IMR-90 (cell line): ENCODE data around the gene DIAPH2. TPM values are rescaled to one million over a fixed set of nuclear protein-coding genes. Genes with fewer than 3 reads are reported as not detected.

Experiments
- ATAC-seq: fragments of 200-7000 bp; cut with Tn5 transposase; 2 replicates; pipeline ENCODE4 v1.9.1; 2020; ENCODE audit warnings: low read depth, mild to moderate bottlenecking, moderate library complexity
- BruUV-seq: library from RNA; stranded (reverse); fragments of 400-500 nt; replicated peaks from 2 replicates; lab custom pipeline; 2021; lab: Mats Ljungman, UMichigan
- CTCF ChIA-PET: fragments of 300-600 bp; formaldehyde crosslinking; extraction: SDS; loops from one replicate; lab custom pipeline; 2021; ENCODE audit warnings: antibody characterized with exemption; lab: Yijun Ruan, JAX
- POLR2A ChIA-PET: fragments of 300-600 bp; sonication (Branson Sonifier 250); formaldehyde crosslinking; loops from one replicate; lab custom pipeline; 2022; ENCODE audit warnings: antibody characterized with exemption; ENCODE audit not compliant: unreplicated experiment; lab: Charles Lee
- DNase-seq: peaks from one replicate; pipeline ENCODE4 v3.0.0; 2013
- H2AFZ ChIP-seq: replicated peaks from 2 replicates; pipeline ENCODE3; 2013; ENCODE audit warnings: low read length, mild to moderate bottlenecking; ENCODE audit not compliant: poor library complexity
- H2AK5ac ChIP-seq: 2 replicates; pipeline ENCODE4 v1.6.1; 2013; ENCODE audit warnings: low read depth, low read length, inconsistent platforms
- H2AK9ac ChIP-seq: replicated peaks from 2 replicates; pipeline ENCODE3; 2013; ENCODE audit warnings: mild to moderate bottlenecking, low read depth, low read length, moderate library complexity; ENCODE audit not compliant: poor library complexity
- H2BK120ac ChIP-seq: 2 replicates; pipeline ENCODE4 v1.6.1; 2013; ENCODE audit warnings: low read depth, low read length, inconsistent platforms
- H2BK15ac ChIP-seq: 3 replicates; pipeline ENCODE4 v1.6.1; 2013; ENCODE audit warnings: low read depth, low read length, inconsistent platforms
- H2BK20ac ChIP-seq: 2 replicates; pipeline ENCODE4 v1.6.1; 2013; ENCODE audit warnings: low read depth, mild to moderate bottlenecking, inconsistent platforms, low read length, moderate library complexity
- H2BK5ac ChIP-seq: 2 replicates; pipeline ENCODE4 v1.6.1; 2013; ENCODE audit warnings: mild to moderate bottlenecking, low read depth, low read length, inconsistent platforms; ENCODE audit not compliant: poor library complexity, severe bottlenecking
- H3K14ac ChIP-seq: replicated peaks from 2 replicates; pipeline ENCODE4 v1.6.1; 2013; ENCODE audit warnings: low read depth, low read length, inconsistent platforms
- H3K18ac ChIP-seq: 2 replicates; pipeline ENCODE4 v1.6.1; 2013; ENCODE audit warnings: low read depth, low read length, control low read depth
- H3K23ac ChIP-seq: 2 replicates; pipeline ENCODE4 v1.6.1; 2013; ENCODE audit warnings: low read depth, low read length, inconsistent platforms
- H3K27ac ChIP-seq: 2 replicates; pipeline ENCODE4 v1.5.1; 2013; ENCODE audit warnings: mild to moderate bottlenecking, control low read depth, low read length; ENCODE audit not compliant: insufficient read depth
- H3K27me3 ChIP-seq: 2 replicates; pipeline ENCODE4 v1.6.1; 2013; ENCODE audit warnings: low read length; ENCODE audit not compliant: control insufficient read depth, insufficient read depth
- H3K36me3 ChIP-seq: 2 replicates; pipeline ENCODE4 v1.6.1; 2013; ENCODE audit warnings: low read length, mixed read lengths; ENCODE audit not compliant: control insufficient read depth, insufficient read depth
- H3K4ac ChIP-seq: 2 replicates; pipeline ENCODE4 v1.6.1; 2013; ENCODE audit warnings: low read depth, low read length, inconsistent platforms
- H3K4me1 ChIP-seq: 2 replicates; pipeline ENCODE4 v1.6.1; 2013; ENCODE audit warnings: low read length, mixed read lengths; ENCODE audit not compliant: control insufficient read depth, insufficient read depth
- H3K4me2 ChIP-seq: 2 replicates; pipeline ENCODE4 v1.6.1; 2013; ENCODE audit warnings: low read depth, mild to moderate bottlenecking, control low read depth, low read length, moderate library complexity
- H3K4me3 ChIP-seq: 2 replicates; pipeline ENCODE4 v1.5.1; 2013; ENCODE audit warnings: low read depth, mild to moderate bottlenecking, control low read depth, low read length, moderate library complexity; ENCODE audit not compliant: insufficient read depth
- H3K56ac ChIP-seq: 2 replicates; pipeline ENCODE4 v1.6.1; 2013; ENCODE audit warnings: low read length, inconsistent platforms; ENCODE audit not compliant: insufficient read depth; ENCODE audit errors: extremely low read depth
- H3K79me1 ChIP-seq, 2 experiments: 2 replicates each; pipeline ENCODE4 v1.6.1; 2013; ENCODE audit warnings: low read length in 2 of 2, inconsistent platforms in 1 of 2, low read depth in 1 of 2
- H3K9ac ChIP-seq: 2 replicates; pipeline ENCODE4 v1.6.1; 2013; ENCODE audit warnings: low read depth, low read length, control low read depth
- H3K9me1 ChIP-seq: 2 replicates; pipeline ENCODE4 v1.6.1; 2013; ENCODE audit warnings: low read length, inconsistent platforms; ENCODE audit not compliant: insufficient read depth
- H3K9me3 ChIP-seq: 2 replicates; pipeline ENCODE4 v1.6.1; 2013; ENCODE audit warnings: low read length; ENCODE audit not compliant: control insufficient read depth, insufficient read depth
- H4K20me1 ChIP-seq: 2 replicates; pipeline ENCODE4 v1.6.1; 2013; ENCODE audit warnings: low read length, inconsistent platforms; ENCODE audit not compliant: insufficient read depth
- H4K5ac ChIP-seq: 2 replicates; pipeline ENCODE4 v1.6.1; 2013; ENCODE audit warnings: mild to moderate bottlenecking, low read depth, low read length, control low read depth
- H4K8ac ChIP-seq, 2 experiments: 2 replicates each; pipeline ENCODE4 v1.6.1; 2013; ENCODE audit warnings: low read depth in 2 of 2, low read length in 2 of 2, control low read depth in 1 of 2, inconsistent platforms in 1 of 2
- H4K91ac ChIP-seq: 2 replicates; pipeline ENCODE4 v1.6.1; 2013; ENCODE audit warnings: low read depth, low read length, inconsistent platforms; ENCODE audit not compliant: insufficient read depth
- FOS ChIP-seq: fragments of 150-350 bp; IDR thresholded peaks from 2 replicates; pipeline ENCODE4 v1.6.1; 2016; ENCODE audit warnings: low read depth, low read length
- MXI1 ChIP-seq: IDR thresholded peaks from 2 replicates; pipeline ENCODE4 v1.6.1; 2012; ENCODE audit warnings: low read depth, mild to moderate bottlenecking, low read length, moderate library complexity, borderline replicate concordance
- WGBS, 2 experiments: methylation state at CpG; one replicate each; pipeline versions ENCODE4 v1.1.5 to v1.1.7; 2013; ENCODE audit warnings: missing lambda C conversion rate in 2 of 2; ENCODE audit not compliant: insufficient read length in 1 of 2; ENCODE audit errors: extremely low coverage in 2 of 2; 5-methylcytosine and 5-hydroxymethylcytosine counted together
- dilution Hi-C: fragments of 300-500 bp; cut with HindIII; formaldehyde crosslinking; loops from one replicate; pipeline ENCODE4 v1.14.3; 2018; ENCODE audit warnings: low sequenced_read_pairs; ENCODE audit not compliant: unreplicated experiment
- in situ Hi-C: fragments of 300-500 bp; cut with MboI; formaldehyde crosslinking; loops from 3 replicates; pipeline ENCODE4 v1.14.3; 2019; ENCODE audit warnings: low sequenced_read_pairs, inconsistent platforms, mixed read lengths
- intact Hi-C: fragments of 100-400 bp; cut with micrococcal nuclease; formaldehyde crosslinking; loops from 2 replicates; pipeline ENCODE4 v1.10.0; 2022
- polyA plus RNA-seq, 3 experiments: library from polyadenylated mRNA; depleted of rRNA; stranded (reverse); fragments of >200 nt; gene quantifications; 2 replicates each; pipeline ENCODE4 v1.2.3, GENCODE V29; 2012; ENCODE audit warnings: low replicate concordance in 1 of 3
- total RNA-seq: library from RNA; depleted of rRNA; stranded (reverse); fragments of >200 nt; gene quantifications from 2 replicates; pipeline ENCODE4 v1.2.3, GENCODE V29; 2012

DIAPH2 gene
- total and polyA plus RNA-seq, 2 of the 4 experiments (the other 2 are of a cell fraction): 3.6 to 19.9 TPM

DNA sequence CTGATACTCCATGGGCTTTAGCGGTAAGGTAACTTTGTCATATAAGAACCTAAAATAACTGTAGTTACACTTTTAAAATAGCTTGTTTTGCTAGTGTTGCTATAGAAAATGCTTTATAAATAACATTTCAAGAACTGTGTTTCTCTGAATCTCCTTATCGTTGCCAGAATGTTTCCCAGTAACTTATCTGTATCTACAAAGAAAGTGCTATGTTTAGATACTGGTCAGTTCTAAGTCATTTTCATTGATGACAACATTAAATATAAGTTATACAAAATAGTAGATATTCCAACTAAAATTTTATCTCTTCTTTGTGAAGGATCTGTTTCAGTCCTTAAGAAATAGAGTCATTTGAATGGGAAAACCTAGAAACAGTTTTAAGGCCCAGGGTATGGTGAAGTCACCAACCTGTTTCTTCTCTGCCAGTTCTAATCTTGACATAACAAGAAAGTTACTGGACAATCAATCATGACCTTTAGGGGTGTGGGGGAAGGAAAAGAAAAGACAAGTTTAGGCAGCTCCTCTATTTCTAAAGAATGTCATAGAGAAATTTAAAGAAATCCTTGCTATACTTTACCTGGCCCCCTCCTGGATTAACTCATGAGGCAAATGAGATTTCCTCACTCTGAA, 625.0 kb downstream of the DIAPH2 start:
- no peak overlapping the region for H4K91ac ChIP-seq
- H4K20me1 ChIP-seq: no peaks in the 10 kb centered on the region
- H3K79me1 ChIP-seq: no peaks in the 10 kb centered on the region
- intact Hi-C loops: no loop called here
- no peak overlapping the region for H2BK15ac ChIP-seq
- no peaks in the 10 kb centered on the region for H3K9me1 ChIP-seq
- H4K5ac ChIP-seq: no peak overlapping the region
- no peak overlapping the region for H2AK5ac ChIP-seq
- H2BK20ac ChIP-seq: no peak overlapping the region
- H3K4me3 ChIP-seq: no peak overlapping the region
- no peak overlapping the region for H2BK5ac ChIP-seq
- dilution Hi-C loops: no loop called here
- ChIA-PET CTCF (no interaction called here), POLR2A (interaction anchor here (0.6 kb wide), 1 partner anchor 262 kb away, joined by 11 read pairs; no protein-coding TSS in a partner anchor)
- H4K8ac ChIP-seq: no peak overlapping the region
- H3K9ac ChIP-seq: no peak overlapping the region
- no peaks in the 10 kb centered on the region for H3K9me3 ChIP-seq
- TF ChIP-seq FOS (no peak), MXI1 (no peak)
- no peaks in the 10 kb centered on the region for H3K4me1 ChIP-seq
- no peaks in the 10 kb centered on the region for H3K36me3 ChIP-seq
- H3K14ac ChIP-seq: no peak overlapping the region
- H3K4me2 ChIP-seq: no peak overlapping the region
- H2AFZ ChIP-seq: no peak overlapping the region
- no peak overlapping the region for H3K23ac ChIP-seq
- ATAC-seq (no peak), DNase-seq (no peak)
- H2BK120ac ChIP-seq: no peak overlapping the region
- no CpG with 5 or more reads among the region's 2 CpGs for whole genome bisulfite sequencing, 2 experiments
- no peak overlapping the region for H3K18ac ChIP-seq
- H2AK9ac ChIP-seq: no peak overlapping the region
- H3K27me3 ChIP-seq: no peaks in the 10 kb centered on the region
- H3K56ac ChIP-seq: no peak overlapping the region
- no peak overlapping the region for H3K27ac ChIP-seq
- BruUV-seq: no TSS peak
- H3K4ac ChIP-seq: no peak overlapping the region
- in situ Hi-C loops: no loop called here
